Ovary (tissue), 9 donors: ENCODE data around the gene LBH. TPM values are rescaled to one million over a fixed set of nuclear protein-coding genes. Genes with fewer than 3 reads are reported as not detected.

ENCODE experiments used
- DNase-seq, 5 donors: peaks; one replicate each; pipeline ENCODE4 v3.0.0-alpha.2; 2019 to 2020
- H3K27ac ChIP-seq, 2 donors: fragments of 200-600 bp; one replicate each; pipeline versions ENCODE4 v1.5.1 to v1.8.0; 2019 to 2022
- H3K27me3 ChIP-seq: fragments of 200-600 bp; one replicate; pipeline ENCODE4 v1.8.0; 2022
- H3K36me3 ChIP-seq: fragments of 200-600 bp; sonication (generic); one replicate; pipeline ENCODE4 v1.5.1; 2019
- H3K4me1 ChIP-seq: one replicate; pipeline ENCODE4 v1.8.1; 2013; ENCODE audit warnings: mild to moderate bottlenecking, moderate library complexity; ENCODE audit not compliant: insufficient read depth
- H3K4me3 ChIP-seq: fragments of 200-600 bp; sonication (generic); one replicate; pipeline ENCODE4 v1.5.1; 2017
- H3K9me3 ChIP-seq, 2 donors: fragments of 200-600 bp in 1 of 2; sonication (generic) in 1 of 2; one replicate each; pipeline versions ENCODE4 v1.5.1 to v1.8.1; 2013 to 2019; ENCODE audit warnings: mild to moderate bottlenecking in 1 of 2, moderate library complexity in 1 of 2
- CTCF ChIP-seq, 3 donors: fragments of 450-650 bp in 2 of 3; fragments of 200-600 bp in 1 of 3; IDR thresholded peaks; one replicate each; pipeline versions ENCODE4 v1.5.1 to v1.8.0; 2016 to 2022; ENCODE audit warnings: antibody characterized with exemption in 3 of 3, mild to moderate bottlenecking in 1 of 3
- EP300 ChIP-seq: sonication (generic); formaldehyde crosslinking; IDR thresholded peaks from one replicate; pipeline ENCODE4 v1.6.1; 2017; ENCODE audit warnings: antibody characterized with exemption
- POLR2A ChIP-seq: fragments of 450-650 bp; IDR thresholded peaks from one replicate; pipeline ENCODE4 v1.6.1; 2017; ENCODE audit warnings: antibody characterized with exemption, mild to moderate bottlenecking, moderate library complexity
- WGBS, 3 donors: extraction: QIAGEN DNeasy Blood & Tissue Kit in 1 of 3; methylation state at CpG; one replicate each; pipeline versions ENCODE4 v1.1.5 to v1.1.7; 2013 to 2017; 5-methylcytosine and 5-hydroxymethylcytosine counted together
- intact Hi-C, 4 donors: fragments of 100-400 bp; cut with DNase I; formaldehyde crosslinking; loops; one replicate each; pipeline versions ENCODE4 v1.11.0 to v1.15.1; 2022 to 2023
- polyA plus RNA-seq, 2 donors: library from polyadenylated mRNA; stranded (reverse); fragments of 200-250 nt in 1 of 2; fragments of 350-450 nt in 1 of 2; fragmentation: Illumina TruSeq in 1 of 2; extraction: RNeasy Lipid Tissue Mini Kit (QIAGEN cat#74804) in 1 of 2; gene quantifications; one replicate each; pipeline ENCODE4 v1.2.3, GENCODE V29; 2013 to 2014
- total RNA-seq, 7 donors: library from RNA; depleted of rRNA in 2 of 7; stranded (reverse); fragments of >200 nt in 2 of 7; fragmentation: NEBNext Ultra II Directional in 3 of 7; extraction: Animal tissue kit (Norgen Biotek cat#: 25700) in 3 of 7; gene quantifications; one replicate each; pipeline versions ENCODE4 v1.1.0 to v1.2.4, GENCODE V29; 2016 to 2023
- donor health status: DM: no; HTN: no; CAD: no; lungs with moderate emphysema.
- donor health status: DM: no; HTN: no; CAD: no.
- donor health status: Bipolar disorder and iron deficiency.
- donor health status: DM: yes; HTN: yes; CAD: no.
- donor health status: DM: no; HTN: no; CAD: no.
- donor health status: DM: yes; HTN: yes; CAD: no.

Gene LBH
- total and polyA plus RNA-seq, 9 donors: 50.4 to 260 (median 110) TPM

GRCh38 chr2:30193104-30193681 is 38.1 kb upstream of the LBH start:
- no peaks in the 10 kb centered on the region for H3K36me3 ChIP-seq
- no peak overlapping the region for H3K4me3 ChIP-seq
- H3K4me1 ChIP-seq: no peaks in the 10 kb centered on the region
- intact Hi-C loops: no loop called here
- DNase-seq: no peak
- TF ChIP-seq POLR2A (no peak), CTCF (IDR thresholded peaks at IDR 0.05) (no peak), EP300 (no peak)
- WGBS, 3 donors: 81 to 89% (median 88%) methylated on average over 13 of the region's 13 CpGs
- no peak overlapping the region for H3K27ac ChIP-seq
- H3K27me3 ChIP-seq: no peaks in the 10 kb centered on the region
- no peaks in the 10 kb centered on the region for H3K9me3 ChIP-seq

- WGBS, 3 donors: 88 to 90% (median 89%) methylated on average over 7 of the region's 7 CpGs
- Histone ChIP-seq H3K4me3 (no peak overlapping the region), H3K9me3 (no peaks in the 10 kb centered on the region), H3K36me3 (no peaks in the 10 kb centered on the region), H3K27ac (no peak overlapping the region), H3K4me1 (no peaks in the 10 kb centered on the region), H3K27me3 (no peaks in the 10 kb centered on the region)
- intact Hi-C loops: no loop called here
- no peak for DNase-seq
- no peak for TF ChIP-seq EP300
- TF ChIP-seq CTCF (IDR thresholded peaks at IDR 0.05): no peak
- no peak for TF ChIP-seq POLR2A
Measured at GRCh38 chr2:30194421-30194820, 36.9 kb upstream of the LBH start.

GRCh38 chr2:30195016-30195415 is 36.3 kb upstream of the LBH start:
- WGBS, 3 donors: 85 to 86% (median 85%) methylated on average over 4 of the region's 4 CpGs
- Histone ChIP-seq H3K27ac (no peak overlapping the region), H3K4me1 (no peaks in the 10 kb centered on the region), H3K36me3 (no peaks in the 10 kb centered on the region), H3K4me3 (no peak overlapping the region), H3K9me3 (no peaks in the 10 kb centered on the region), H3K27me3 (no peaks in the 10 kb centered on the region)
- no peak for DNase-seq
- no peak for TF ChIP-seq CTCF (IDR thresholded peaks at IDR 0.05)
- TF ChIP-seq POLR2A: no peak
- TF ChIP-seq EP300: no peak
- intact Hi-C loops: no loop called here

GRCh38 chr2:30197570-30198192 is 33.7 kb upstream of the LBH start:
- Histone ChIP-seq H3K9me3 (no peaks in the 10 kb centered on the region), H3K27me3 (no peaks in the 10 kb centered on the region), H3K27ac (no peak overlapping the region), H3K4me3 (no peak overlapping the region), H3K36me3 (no peaks in the 10 kb centered on the region), H3K4me1 (no peaks in the 10 kb centered on the region)
- no peak for TF ChIP-seq POLR2A
- TF ChIP-seq EP300: no peak
- no peak for TF ChIP-seq CTCF (IDR thresholded peaks at IDR 0.05)
- DNase-seq: no peak
- WGBS, 3 donors: 79 to 84% (median 83%) methylated on average over 6 of the region's 6 CpGs
- intact Hi-C loops: no loop called here
